Ovary (tissue), 9 donors: ENCODE data around the gene IL3RA. TPM values are rescaled to one million over a fixed set of nuclear protein-coding genes. Genes with fewer than 3 reads are reported as not detected.
"Not testable (repeated sequence)": the region's sequence is repeated elsewhere in the genome, so short reads cannot be mapped to it uniquely, and the experiment has no call there.

Experiments
- DNase-seq, 5 donors: peaks; one replicate each; pipeline ENCODE4 v3.0.0-alpha.2; 2019 to 2020
- H3K27ac ChIP-seq, 2 donors: fragments of 200-600 bp; one replicate each; pipeline versions ENCODE4 v1.5.1 to v1.8.0; 2019 to 2022
- H3K27me3 ChIP-seq: fragments of 200-600 bp; one replicate; pipeline ENCODE4 v1.8.0; 2022
- H3K36me3 ChIP-seq: fragments of 200-600 bp; sonication (generic); one replicate; pipeline ENCODE4 v1.5.1; 2019
- H3K4me1 ChIP-seq: one replicate; pipeline ENCODE4 v1.8.1; 2013; ENCODE audit warnings: mild to moderate bottlenecking, moderate library complexity; ENCODE audit not compliant: insufficient read depth
- H3K4me3 ChIP-seq: fragments of 200-600 bp; sonication (generic); one replicate; pipeline ENCODE4 v1.5.1; 2017
- H3K9me3 ChIP-seq, 2 donors: fragments of 200-600 bp in 1 of 2; sonication (generic) in 1 of 2; one replicate each; pipeline versions ENCODE4 v1.5.1 to v1.8.1; 2013 to 2019; ENCODE audit warnings: mild to moderate bottlenecking in 1 of 2, moderate library complexity in 1 of 2
- CTCF ChIP-seq, 3 donors: fragments of 450-650 bp in 2 of 3; fragments of 200-600 bp in 1 of 3; IDR thresholded peaks; one replicate each; pipeline versions ENCODE4 v1.5.1 to v1.8.0; 2016 to 2022; ENCODE audit warnings: antibody characterized with exemption in 3 of 3, mild to moderate bottlenecking in 1 of 3
- EP300 ChIP-seq: sonication (generic); formaldehyde crosslinking; IDR thresholded peaks from one replicate; pipeline ENCODE4 v1.6.1; 2017; ENCODE audit warnings: antibody characterized with exemption
- POLR2A ChIP-seq: fragments of 450-650 bp; IDR thresholded peaks from one replicate; pipeline ENCODE4 v1.6.1; 2017; ENCODE audit warnings: antibody characterized with exemption, mild to moderate bottlenecking, moderate library complexity
- WGBS, 3 donors: extraction: QIAGEN DNeasy Blood & Tissue Kit in 1 of 3; methylation state at CpG; one replicate each; pipeline versions ENCODE4 v1.1.5 to v1.1.7; 2013 to 2017; 5-methylcytosine and 5-hydroxymethylcytosine counted together
- intact Hi-C, 4 donors: fragments of 100-400 bp; cut with DNase I; formaldehyde crosslinking; loops; one replicate each; pipeline versions ENCODE4 v1.11.0 to v1.15.1; 2022 to 2023
- polyA plus RNA-seq, 2 donors: library from polyadenylated mRNA; stranded (reverse); fragments of 200-250 nt in 1 of 2; fragments of 350-450 nt in 1 of 2; fragmentation: Illumina TruSeq in 1 of 2; extraction: RNeasy Lipid Tissue Mini Kit (QIAGEN cat#74804) in 1 of 2; gene quantifications; one replicate each; pipeline ENCODE4 v1.2.3, GENCODE V29; 2013 to 2014
- total RNA-seq, 7 donors: library from RNA; depleted of rRNA in 2 of 7; stranded (reverse); fragments of >200 nt in 2 of 7; fragmentation: NEBNext Ultra II Directional in 3 of 7; extraction: Animal tissue kit (Norgen Biotek cat#: 25700) in 3 of 7; gene quantifications; one replicate each; pipeline versions ENCODE4 v1.1.0 to v1.2.4, GENCODE V29; 2016 to 2023
- donor health status: DM: no; HTN: no; CAD: no; lungs with moderate emphysema.
- donor health status: DM: no; HTN: no; CAD: no.
- donor health status: Bipolar disorder and iron deficiency.
- donor health status: DM: yes; HTN: yes; CAD: no.
- donor health status: DM: no; HTN: no; CAD: no.
- donor health status: DM: yes; HTN: yes; CAD: no.

IL3RA gene
- total and polyA plus RNA-seq, 9 donors: 0.12 to 5.1 (median 2.0) TPM

- no peaks in the 10 kb centered on the region for H3K27me3 ChIP-seq
- no peak for TF ChIP-seq EP300
- TF ChIP-seq POLR2A: no peak
- TF ChIP-seq CTCF (IDR thresholded peaks at IDR 0.05): no peak
- no peak overlapping the region for H3K27ac ChIP-seq
- 50 to 78% (median 50%) methylated on average over 2 of the region's 2 CpGs for WGBS, 3 donors
- intact Hi-C loops: no loop called here
- peaks cover 0 to 4% of the 10 kb centered on the region in 2 donors for H3K9me3 ChIP-seq
- DNase-seq: peak in 1 of 5 donors; percentile 7
- no peak overlapping the region for H3K4me3 ChIP-seq
- no peaks in the 10 kb centered on the region for H3K36me3 ChIP-seq
- H3K4me1 ChIP-seq: no peaks in the 10 kb centered on the region
Measured at GRCh38 chrX:1423215-1423614, 86.6 kb downstream of the IL3RA start.

- H3K36me3 ChIP-seq: no peaks in the 10 kb centered on the region
- no peak overlapping the region for H3K4me3 ChIP-seq
- TF ChIP-seq POLR2A: no peak
- TF ChIP-seq CTCF (IDR thresholded peaks at IDR 0.05): no peak
- TF ChIP-seq EP300: no peak
- DNase-seq: no peak
- H3K9me3 ChIP-seq: peaks cover 0 to 4% of the 10 kb centered on the region in 2 donors
- intact Hi-C loops: no loop called here
- H3K4me1 ChIP-seq: no peaks in the 10 kb centered on the region
- H3K27ac ChIP-seq: no peak overlapping the region
- no peaks in the 10 kb centered on the region for H3K27me3 ChIP-seq
- 72 to 87% (median 73%) methylated on average over 9 of the region's 9 CpGs for WGBS, 3 donors
Measured at GRCh38 chrX:1424147-1424851, 87.7 kb downstream of the IL3RA start.

- no peaks in the 10 kb centered on the region for H3K4me1 ChIP-seq
- peaks cover 0 to 4% of the 10 kb centered on the region in 2 donors for H3K9me3 ChIP-seq
- intact Hi-C loops: no loop called here
- no peak overlapping the region for H3K4me3 ChIP-seq
- no peaks in the 10 kb centered on the region for H3K36me3 ChIP-seq
- no peak overlapping the region for H3K27ac ChIP-seq
- peak in 1 of 5 donors; percentile 5 for DNase-seq
- no peak for TF ChIP-seq POLR2A
- TF ChIP-seq CTCF (IDR thresholded peaks at IDR 0.05): no peak
- TF ChIP-seq EP300: no peak
- no peaks in the 10 kb centered on the region for H3K27me3 ChIP-seq
- WGBS, 3 donors: 78 to 89% (median 79%) methylated on average over 10 of the region's 10 CpGs
Measured at GRCh38 chrX:1425381-1425780, 88.8 kb downstream of the IL3RA start.

GRCh38 chrX:1426321-1426720 lies 89.7 kb downstream of the IL3RA start:
- H3K27ac ChIP-seq, intact Hi-C loops, H3K9me3 ChIP-seq, H3K4me1 ChIP-seq, H3K27me3 ChIP-seq, H3K4me3 ChIP-seq, H3K36me3 ChIP-seq: not testable (repeated sequence)
- 90 to 91% (median 91%) methylated on average over 16 of the region's 16 CpGs for WGBS, 3 donors
- DNase-seq: peak in 1 of 5 donors; percentile 19

GRCh38 chrX:1427756-1428155 lies 91.2 kb downstream of the IL3RA start:
- Histone ChIP-seq H3K4me1 (no peaks in the 10 kb centered on the region), H3K36me3 (no peaks in the 10 kb centered on the region), H3K4me3 (no peak overlapping the region), H3K27me3 (no peaks in the 10 kb centered on the region), H3K27ac (no peak overlapping the region), H3K9me3 (no peaks in the 10 kb centered on the region)
- peak in 1 of 5 donors; percentile 32 for DNase-seq
- TF ChIP-seq CTCF (IDR thresholded peaks at IDR 0.05): no peak
- TF ChIP-seq EP300: no peak
- no peak for TF ChIP-seq POLR2A
- 93 to 95% (median 94%) methylated on average over 32 of the region's 32 CpGs for WGBS, 3 donors
- intact Hi-C loops: no loop called here
